OCI-LY3 (cell line): ENCODE data around the gene FLOT1.

Source experiments
- CTCF ChIP-seq: fragments of 200-600, 300-600 bp; sonication (generic); IDR thresholded peaks from 2 replicates; pipeline ENCODE4 v1.5.1; 2014; ENCODE audit warnings: antibody characterized with exemption, low read length, low read depth
- EZH2phosphoT487 ChIP-seq: fragments of 200-600 bp; shearing (Covaris generic); IDR thresholded peaks from 2 replicates; pipeline ENCODE4 v1.6.1; 2018; ENCODE audit warnings: antibody characterized with exemption, mixed run types, low read depth

- TF ChIP-seq CTCF, result no peak
- no peak for TF ChIP-seq EZH2phosphoT487
Observed at GRCh38 chr6:30770592-30770991, 28.1 kb upstream of the FLOT1 start.
